ENCODE measurements around the gene ZFYVE28. TPM values are rescaled to one million over a fixed set of nuclear protein-coding genes. Genes with fewer than 3 reads are reported as not detected.
A peak's percentile ranks its signal among the peaks of the same experiment; 100 is the strongest.
"Not testable (repeated sequence)": the region's sequence is repeated elsewhere in the genome, so short reads cannot be mapped to it uniquely, and the experiment has no call there.

ZFYVE28 gene
- total RNA-seq, 1 donor from 2014 or later, result 4.4 TPM

GRCh38 chr4:2280531-2281300, 137.7 kb downstream of the ZFYVE28 start:
- peaks cover 26% of the 10 kb centered on the region for H3K4me1 Mint-ChIP-seq
- H3K4me3 Mint-ChIP-seq, result peak overlapping the region; percentile 78
- no peak for DNase-seq
- H3K27me3 Mint-ChIP-seq, result no peaks in the 10 kb centered on the region
- H3K36me3 Mint-ChIP-seq (ENCODE audit: low read depth), result no peaks in the 10 kb centered on the region
- H3K27ac Mint-ChIP-seq, result peak overlapping the region; percentile 56
- intact Hi-C loops (cut with micrococcal nuclease), result loop anchor here (5.0 kb wide), 1 partner anchor 187 kb away; the partner anchor contains the start of gene RNF4
- H3K9me3 Mint-ChIP-seq, result no peaks in the 10 kb centered on the region

GRCh38 chr4:2277956-2278355, 140.5 kb downstream of the ZFYVE28 start:
- peaks cover 20% of the 10 kb centered on the region for H3K4me1 Mint-ChIP-seq
- no peak for DNase-seq
- no peak overlapping the region for H3K27ac Mint-ChIP-seq
- H3K4me3 Mint-ChIP-seq, result no peak overlapping the region
- no peaks in the 10 kb centered on the region for H3K9me3 Mint-ChIP-seq
- intact Hi-C loops (cut with micrococcal nuclease), result no loop called here
- no peaks in the 10 kb centered on the region for H3K36me3 Mint-ChIP-seq (ENCODE audit: low read depth)
- H3K27me3 Mint-ChIP-seq, result no peaks in the 10 kb centered on the region

GRCh38 chr4:2276581-2277325, 141.7 kb downstream of the ZFYVE28 start:
- H3K9me3 Mint-ChIP-seq, result no peaks in the 10 kb centered on the region
- H3K27ac Mint-ChIP-seq, result no peak overlapping the region
- DNase-seq, result no peak
- no peaks in the 10 kb centered on the region for H3K27me3 Mint-ChIP-seq
- intact Hi-C loops (cut with micrococcal nuclease), result no loop called here
- no peak overlapping the region for H3K4me3 Mint-ChIP-seq
- no peaks in the 10 kb centered on the region for H3K36me3 Mint-ChIP-seq (ENCODE audit: low read depth)
- H3K4me1 Mint-ChIP-seq, result peaks cover 10% of the 10 kb centered on the region

- intact Hi-C loops (cut with micrococcal nuclease), result no loop called here
- Mint-ChIP-seq H3K4me1 (peaks cover 2% of the 10 kb centered on the region), H3K4me3 (no peak overlapping the region), H3K9me3 (no peaks in the 10 kb centered on the region), H3K27ac (no peak overlapping the region), H3K36me3 (ENCODE audit: low read depth) (no peaks in the 10 kb centered on the region), H3K27me3 (no peaks in the 10 kb centered on the region)
- no peak for DNase-seq
Observed at GRCh38 chr4:2275546-2276251, 142.7 kb downstream of the ZFYVE28 start.

- intact Hi-C loops (cut with micrococcal nuclease); H3K4me1 Mint-ChIP-seq; DNase-seq; H3K27ac Mint-ChIP-seq; H3K9me3 Mint-ChIP-seq; H3K4me3 Mint-ChIP-seq; H3K36me3 Mint-ChIP-seq (ENCODE audit: low read depth); H3K27me3 Mint-ChIP-seq: not testable (repeated sequence)
Observed at GRCh38 chr4:2275044-2275397, 143.4 kb downstream of the ZFYVE28 start.

GRCh38 chr4:2274320-2275043, 144.0 kb downstream of the ZFYVE28 start:
- Mint-ChIP-seq H3K27me3 (no peaks in the 10 kb centered on the region), H3K4me1 (no peaks in the 10 kb centered on the region), H3K4me3 (no peak overlapping the region), H3K27ac (no peak overlapping the region), H3K36me3 (ENCODE audit: low read depth) (no peaks in the 10 kb centered on the region), H3K9me3 (no peaks in the 10 kb centered on the region)
- intact Hi-C loops (cut with micrococcal nuclease), result no loop called here
- no peak for DNase-seq

GRCh38 chr4:2273657-2274319, 144.7 kb downstream of the ZFYVE28 start:
- H3K27ac Mint-ChIP-seq, result no peak overlapping the region
- no peak for DNase-seq
- H3K36me3 Mint-ChIP-seq (ENCODE audit: low read depth), result no peaks in the 10 kb centered on the region
- H3K4me3 Mint-ChIP-seq, result no peak overlapping the region
- H3K27me3 Mint-ChIP-seq, result no peaks in the 10 kb centered on the region
- intact Hi-C loops (cut with micrococcal nuclease), result no loop called here
- no peaks in the 10 kb centered on the region for H3K4me1 Mint-ChIP-seq
- H3K9me3 Mint-ChIP-seq, result no peaks in the 10 kb centered on the region

GRCh38 chr4:2273221-2273620, 145.2 kb downstream of the ZFYVE28 start:
- no peak overlapping the region for H3K27ac Mint-ChIP-seq
- no peak overlapping the region for H3K4me3 Mint-ChIP-seq
- intact Hi-C loops (cut with micrococcal nuclease), result no loop called here
- no peaks in the 10 kb centered on the region for H3K36me3 Mint-ChIP-seq (ENCODE audit: low read depth)
- no peaks in the 10 kb centered on the region for H3K4me1 Mint-ChIP-seq
- H3K27me3 Mint-ChIP-seq, result no peaks in the 10 kb centered on the region
- no peak for DNase-seq
- no peaks in the 10 kb centered on the region for H3K9me3 Mint-ChIP-seq

- H3K4me3 Mint-ChIP-seq, result no peak overlapping the region
- intact Hi-C loops (cut with micrococcal nuclease), result no loop called here
- no peaks in the 10 kb centered on the region for H3K9me3 Mint-ChIP-seq
- no peak overlapping the region for H3K27ac Mint-ChIP-seq
- no peaks in the 10 kb centered on the region for H3K4me1 Mint-ChIP-seq
- no peak for DNase-seq
- no peaks in the 10 kb centered on the region for H3K36me3 Mint-ChIP-seq (ENCODE audit: low read depth)
- no peaks in the 10 kb centered on the region for H3K27me3 Mint-ChIP-seq
Observed at GRCh38 chr4:2272828-2273120, 145.7 kb downstream of the ZFYVE28 start.

GRCh38 chr4:2272026-2272827, 146.2 kb downstream of the ZFYVE28 start:
- Mint-ChIP-seq H3K4me3 (no peak overlapping the region), H3K9me3 (no peaks in the 10 kb centered on the region), H3K36me3 (ENCODE audit: low read depth) (no peaks in the 10 kb centered on the region), H3K27me3 (no peaks in the 10 kb centered on the region), H3K4me1 (no peaks in the 10 kb centered on the region), H3K27ac (no peak overlapping the region)
- intact Hi-C loops (cut with micrococcal nuclease), result no loop called here
- DNase-seq, result no peak

GRCh38 chr4:2271279-2272025, 147.0 kb downstream of the ZFYVE28 start:
- H3K27ac Mint-ChIP-seq, result no peak overlapping the region
- intact Hi-C loops (cut with micrococcal nuclease), result no loop called here
- no peaks in the 10 kb centered on the region for H3K4me1 Mint-ChIP-seq
- no peaks in the 10 kb centered on the region for H3K9me3 Mint-ChIP-seq
- no peak overlapping the region for H3K4me3 Mint-ChIP-seq
- DNase-seq, result no peak
- H3K27me3 Mint-ChIP-seq, result no peaks in the 10 kb centered on the region
- H3K36me3 Mint-ChIP-seq (ENCODE audit: low read depth), result no peaks in the 10 kb centered on the region

- H3K36me3 Mint-ChIP-seq (ENCODE audit: low read depth), result no peaks in the 10 kb centered on the region
- H3K4me1 Mint-ChIP-seq, result no peaks in the 10 kb centered on the region
- no peak for DNase-seq
- H3K9me3 Mint-ChIP-seq, result no peaks in the 10 kb centered on the region
- H3K27me3 Mint-ChIP-seq, result no peaks in the 10 kb centered on the region
- no peak overlapping the region for H3K4me3 Mint-ChIP-seq
- H3K27ac Mint-ChIP-seq, result no peak overlapping the region
- intact Hi-C loops (cut with micrococcal nuclease), result no loop called here
Observed at GRCh38 chr4:2270341-2271165, 147.9 kb downstream of the ZFYVE28 start.

All from activated CD4-positive, alpha-beta T cell treated with anti-CD3 and anti-CD28 coated beads, Interleukin-2, amount 10 ng/mL, durations not matched to agents 24 days and 14 days (primary cell).